HG02588 (cell line): Measurements from ENCODE around the gene EIF2B2.
"Not testable (repeated sequence)": the region's sequence is repeated elsewhere in the genome, so short reads cannot be mapped to it uniquely, and the experiment has no call there.

Source experiments
- ATAC-seq: cut with Tn5 transposase; IDR thresholded peaks from one replicate; pipeline ENCODE4 v1.9.1; 2021; ENCODE audit warnings: mild to moderate bottlenecking, moderate library complexity; ENCODE audit not compliant: unreplicated experiment

EIF2B2 gene

GRCh38 chr14:74988993-74989392 is 13.7 kb upstream of the EIF2B2 start:
- ATAC-seq = no peak

- not testable (repeated sequence) for ATAC-seq
These were observed 8.5 kb upstream of the EIF2B2 start for GRCh38 chr14:74994182-74994581.

- ATAC-seq = not testable (repeated sequence)
These were observed 6.9 kb upstream of the EIF2B2 start for GRCh38 chr14:74995781-74996180.

- no peak for ATAC-seq
These were observed 1.5 kb upstream of the EIF2B2 start for GRCh38 chr14:75001261-75001660.

- ATAC-seq = no peak
These were observed 822 bp upstream of the EIF2B2 start for GRCh38 chr14:75001899-75002298.

GRCh38 chr14:75003250-75004027 is 718 bp downstream of the EIF2B2 start:
- ATAC-seq = no peak

- no peak for ATAC-seq
These were observed 2.6 kb downstream of the EIF2B2 start for GRCh38 chr14:75005357-75005756.

GRCh38 chr14:75009176-75009575 is 6.5 kb downstream of the EIF2B2 start:
- ATAC-seq = no peak

- no peak for ATAC-seq
These were observed 7.9 kb downstream of the EIF2B2 start for GRCh38 chr14:75010472-75011093.

- ATAC-seq = no peak
These were observed 8.8 kb downstream of the EIF2B2 start for GRCh38 chr14:75011356-75011994.

- no peak for ATAC-seq
These were observed 10.6 kb downstream of the EIF2B2 start for GRCh38 chr14:75013290-75013689.

- no peak for ATAC-seq
These were observed 12.8 kb downstream of the EIF2B2 start for GRCh38 chr14:75015496-75015895.

GRCh38 chr14:75016815-75017214 is 14.1 kb downstream of the EIF2B2 start:
- no peak for ATAC-seq

GRCh38 chr14:75018694-75019093 is 16.0 kb downstream of the EIF2B2 start:
- ATAC-seq = no peak

GRCh38 chr14:75022655-75023054 is 19.9 kb downstream of the EIF2B2 start:
- no peak for ATAC-seq

- no peak for ATAC-seq
These were observed 20.4 kb downstream of the EIF2B2 start for GRCh38 chr14:75023108-75023507.

- ATAC-seq = no peak
These were observed 22.4 kb downstream of the EIF2B2 start for GRCh38 chr14:75025082-75025481.

- no peak for ATAC-seq
These were observed 23.2 kb downstream of the EIF2B2 start for GRCh38 chr14:75025876-75026275.

- no peak for ATAC-seq
These were observed 27.4 kb downstream of the EIF2B2 start for GRCh38 chr14:75030147-75030546.

- ATAC-seq = no peak
These were observed 30.2 kb downstream of the EIF2B2 start for GRCh38 chr14:75032939-75033338.

GRCh38 chr14:75040507-75040906 is 37.8 kb downstream of the EIF2B2 start:
- ATAC-seq = no peak

GRCh38 chr14:75040959-75041358 is 38.2 kb downstream of the EIF2B2 start:
- no peak for ATAC-seq
